GM15510 (cell line): ENCODE data around the gene THSD7A.

Experiments
- POLR2A ChIP-seq: IDR thresholded peaks from 3 replicates; pipeline ENCODE4 v1.6.1; 2011; ENCODE audit warnings: borderline replicate concordance; ENCODE audit not compliant: insufficient read length; ENCODE audit errors: extremely low read depth

Gene THSD7A

DNA sequence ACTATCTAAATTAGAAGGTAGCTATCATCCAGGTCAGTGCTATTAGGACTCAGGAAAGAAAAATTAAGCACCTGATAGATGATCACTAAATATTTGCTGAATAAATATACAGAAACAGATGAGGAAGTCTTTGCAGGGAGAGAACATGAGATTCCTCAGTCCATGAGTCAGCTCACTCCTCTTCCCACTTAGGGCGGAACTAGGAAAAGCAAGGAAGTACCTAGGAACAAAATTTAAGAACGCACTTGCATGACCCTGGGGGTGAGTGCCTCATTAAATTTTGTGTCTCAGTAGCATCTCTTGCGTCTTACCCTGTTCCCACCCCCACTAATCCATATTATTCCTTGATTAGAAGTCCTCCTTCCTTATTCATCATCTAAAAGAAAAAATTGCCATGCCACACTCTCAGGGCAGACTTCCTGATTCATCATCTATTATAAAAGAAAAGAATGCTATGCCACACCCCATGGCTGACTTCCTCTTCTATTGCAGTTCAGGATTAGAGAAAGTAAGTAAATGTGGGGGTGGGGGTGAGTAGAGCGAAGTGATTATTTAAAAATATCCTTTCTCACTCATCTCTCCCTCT lies 208.8 kb downstream of the THSD7A start:
- TF ChIP-seq POLR2A, result no peak

DNA sequence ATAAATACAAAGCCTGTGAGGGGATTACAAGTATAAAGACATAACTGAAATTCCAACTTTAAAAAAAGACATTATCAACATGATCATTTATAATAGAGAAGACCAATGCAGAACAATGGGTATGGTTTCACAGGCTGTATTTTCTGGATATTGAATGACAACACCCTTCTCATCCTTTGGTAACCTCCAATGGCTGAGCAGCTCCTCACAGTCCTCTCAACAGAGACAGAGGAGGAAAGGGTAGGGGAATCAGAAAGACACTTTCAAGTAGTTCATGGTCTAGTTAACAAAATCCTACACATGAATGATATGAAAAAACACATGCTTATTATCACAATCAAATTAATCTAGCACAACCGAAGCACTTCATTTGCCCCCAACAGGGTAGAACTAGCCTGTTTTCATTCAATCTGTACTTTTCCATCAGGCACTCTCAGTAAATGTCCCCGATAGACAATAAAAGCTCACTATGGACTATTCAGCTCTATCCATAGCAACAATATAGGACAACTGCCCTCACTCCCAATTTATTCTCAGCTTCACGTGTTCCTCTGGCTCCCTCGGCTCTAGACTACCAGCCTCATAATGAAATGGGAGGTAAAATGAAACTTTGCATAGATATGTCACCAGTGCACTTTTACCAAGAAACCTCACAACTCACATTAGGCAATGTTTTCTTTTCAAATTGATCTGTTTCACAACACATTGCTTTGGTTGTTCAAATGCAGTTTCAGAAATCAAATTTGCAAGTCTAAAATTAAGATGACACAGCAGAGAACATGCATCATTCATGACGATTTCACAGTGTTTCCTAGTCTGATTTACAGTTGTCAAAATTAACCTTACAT lies 211.4 kb downstream of the THSD7A start:
- no peak for TF ChIP-seq POLR2A

DNA sequence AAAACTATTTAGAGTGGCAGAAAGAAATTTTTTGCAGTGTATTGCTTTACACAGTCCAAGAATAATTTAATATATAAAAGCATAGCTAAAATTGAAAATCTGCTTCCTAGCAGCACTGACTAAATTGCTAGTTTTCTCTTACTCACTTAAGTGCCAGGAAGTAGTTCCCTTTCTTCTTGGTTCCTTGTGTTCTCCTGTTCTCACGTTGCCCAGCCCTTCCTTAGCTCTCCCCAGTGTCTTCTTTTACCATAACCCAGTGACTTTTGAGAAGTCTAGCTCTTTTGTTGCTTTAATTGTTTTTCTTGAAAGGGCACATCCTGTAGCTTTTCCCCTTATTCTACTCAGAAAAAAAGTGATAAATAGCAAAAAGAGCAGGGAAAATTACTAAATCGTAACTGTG lies 215.5 kb downstream of the THSD7A start:
- TF ChIP-seq POLR2A, result no peak

DNA sequence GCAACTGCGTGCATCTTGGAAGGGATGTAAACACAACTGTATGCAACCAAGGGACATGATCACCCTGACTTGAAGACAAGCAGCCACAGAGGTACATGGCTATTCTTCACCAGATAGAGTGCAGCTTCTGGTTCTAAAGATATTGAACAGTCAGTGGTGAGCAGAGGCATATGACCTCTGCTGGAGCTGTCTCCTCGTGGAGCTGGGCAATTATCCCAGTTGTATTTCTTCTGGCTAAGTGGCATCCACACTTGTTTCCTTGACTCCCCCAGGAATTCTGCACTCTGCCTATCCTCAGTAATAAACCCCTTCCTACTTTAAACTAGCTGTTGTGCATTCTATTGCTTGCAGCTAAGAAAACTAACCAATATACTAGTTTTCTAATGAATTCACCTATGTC lies 216.8 kb downstream of the THSD7A start:
- TF ChIP-seq POLR2A, result no peak

DNA sequence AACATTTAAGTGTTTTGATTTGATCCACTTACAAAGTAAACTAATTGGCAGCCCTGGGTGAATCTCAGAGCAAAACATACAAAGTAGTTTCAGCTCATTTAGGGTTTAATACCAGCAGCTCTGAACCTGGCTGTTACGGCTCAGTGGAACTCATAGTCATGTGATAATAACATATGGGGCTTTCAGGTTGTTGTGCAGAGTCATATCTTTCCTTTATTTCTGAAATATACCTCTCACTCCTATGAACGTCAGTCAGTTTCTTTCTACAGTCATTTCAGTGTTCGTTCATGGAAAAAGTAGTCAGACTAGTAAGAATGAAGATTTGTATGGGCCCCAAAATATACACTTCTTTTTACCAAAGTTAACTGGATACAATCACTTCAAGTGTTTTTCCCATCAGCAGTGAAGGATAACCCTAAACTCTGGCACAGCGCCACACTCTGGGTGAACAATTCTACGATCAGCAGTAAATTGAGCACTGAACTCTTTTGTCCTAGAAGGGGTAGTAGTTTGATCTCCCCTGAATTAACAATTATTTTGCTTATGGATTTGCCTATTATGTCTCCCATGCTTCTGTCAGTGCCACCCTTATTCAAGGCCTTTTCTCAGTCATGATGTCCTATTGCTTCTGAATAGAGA lies 218.6 kb downstream of the THSD7A start:
- TF ChIP-seq POLR2A, result no peak

DNA sequence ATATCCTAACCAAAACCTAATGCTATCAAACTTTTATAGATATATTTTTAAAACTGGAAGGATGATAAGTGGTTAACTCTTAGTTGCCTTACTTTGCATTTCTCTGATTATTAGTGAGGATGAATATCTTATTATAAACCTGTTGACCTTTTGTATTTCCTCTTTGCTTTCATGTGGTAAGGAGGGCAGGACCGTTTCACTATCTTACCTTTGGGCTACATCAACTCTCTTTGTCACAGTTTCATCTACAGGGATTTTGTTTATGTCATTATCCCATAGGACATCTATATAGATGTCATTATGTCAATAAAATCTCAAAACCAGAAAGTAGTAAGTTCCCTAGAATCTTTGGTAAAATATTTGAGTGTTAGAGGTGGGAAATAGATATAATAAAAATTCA lies 219.3 kb downstream of the THSD7A start:
- no peak for TF ChIP-seq POLR2A

DNA sequence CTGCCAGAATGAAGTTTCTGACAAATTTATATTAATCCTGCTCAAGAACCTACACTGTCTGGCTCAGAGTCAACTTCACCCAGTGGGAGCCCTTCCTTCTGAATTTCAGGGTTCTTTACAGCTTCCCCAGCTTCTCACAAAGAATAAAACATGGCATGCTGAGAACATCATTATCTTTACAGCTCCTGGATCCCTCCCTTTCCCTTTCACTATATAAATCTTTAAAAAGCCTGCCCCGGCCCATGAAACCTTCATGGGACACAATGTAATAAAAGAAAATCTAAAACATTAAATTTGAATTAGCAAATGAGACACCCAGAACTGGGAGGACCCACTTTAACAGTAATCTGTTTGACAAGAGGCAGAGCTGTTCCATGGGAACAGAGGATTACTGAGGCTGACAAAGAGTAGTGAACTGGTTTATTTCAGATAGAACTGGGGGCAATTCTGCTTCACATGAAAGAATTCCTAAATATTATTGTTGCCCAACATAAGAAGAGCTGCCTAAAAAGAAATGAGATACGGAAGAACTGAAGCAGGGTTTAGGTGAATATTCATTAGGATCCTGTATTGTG lies 222.8 kb downstream of the THSD7A start:
- no peak for TF ChIP-seq POLR2A

DNA sequence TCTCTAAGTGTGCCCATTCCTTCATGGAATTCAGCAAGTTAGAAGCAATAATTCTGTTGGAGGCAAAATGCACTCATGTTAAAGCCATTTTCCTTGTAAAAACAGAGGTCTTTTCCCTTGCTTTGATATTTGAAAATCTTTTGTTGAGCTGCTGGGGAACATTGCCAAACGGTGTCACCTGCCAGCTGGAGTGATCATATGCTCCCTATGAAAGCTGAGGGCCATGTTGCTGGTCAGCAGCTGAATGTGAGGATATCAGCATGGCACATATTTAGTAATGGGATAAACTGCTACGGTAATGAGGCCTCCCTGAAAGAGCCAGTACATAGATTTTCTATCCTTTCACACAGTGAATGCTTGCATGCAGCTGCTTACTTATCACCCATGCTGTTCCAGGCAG lies 224.3 kb downstream of the THSD7A start:
- no peak for TF ChIP-seq POLR2A

DNA sequence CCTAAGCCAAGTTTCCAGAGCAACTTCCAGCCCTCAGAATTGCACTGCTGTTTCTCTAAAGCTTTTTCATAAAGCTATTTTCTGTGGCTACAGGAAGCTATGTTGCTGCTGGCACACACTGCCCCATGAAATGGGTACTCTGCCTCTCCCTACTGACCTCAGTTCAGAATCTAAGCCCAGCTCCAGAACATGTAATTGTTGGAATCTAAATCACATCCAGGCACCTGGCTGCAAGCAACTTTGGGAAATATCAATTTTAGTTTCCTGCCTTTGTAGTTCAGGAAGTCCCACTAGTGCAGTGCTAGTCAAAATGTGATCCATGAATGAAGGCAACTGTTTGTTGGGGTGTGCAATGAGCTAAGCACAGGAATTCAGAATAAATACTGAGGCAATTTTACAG lies 226.2 kb downstream of the THSD7A start:
- no peak for TF ChIP-seq POLR2A

DNA sequence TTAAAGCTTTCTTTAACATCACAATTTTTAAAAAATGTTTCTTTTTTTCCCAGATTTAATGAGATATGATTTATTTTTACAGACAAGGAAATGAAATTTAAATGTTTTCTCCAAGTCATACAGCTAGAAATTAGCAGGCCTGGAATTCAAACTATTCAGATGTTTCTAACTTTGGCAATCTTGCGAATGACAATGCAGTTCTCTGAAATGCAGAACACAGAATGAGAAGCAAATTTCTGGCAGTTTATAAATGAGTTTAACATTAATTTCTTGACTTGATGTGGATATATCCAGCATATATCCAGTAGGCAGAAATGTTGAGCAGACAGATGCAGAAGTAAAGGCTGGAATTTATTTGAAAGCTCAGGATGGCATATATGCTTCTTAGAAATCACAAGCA lies 227.5 kb downstream of the THSD7A start:
- no peak for TF ChIP-seq POLR2A

DNA sequence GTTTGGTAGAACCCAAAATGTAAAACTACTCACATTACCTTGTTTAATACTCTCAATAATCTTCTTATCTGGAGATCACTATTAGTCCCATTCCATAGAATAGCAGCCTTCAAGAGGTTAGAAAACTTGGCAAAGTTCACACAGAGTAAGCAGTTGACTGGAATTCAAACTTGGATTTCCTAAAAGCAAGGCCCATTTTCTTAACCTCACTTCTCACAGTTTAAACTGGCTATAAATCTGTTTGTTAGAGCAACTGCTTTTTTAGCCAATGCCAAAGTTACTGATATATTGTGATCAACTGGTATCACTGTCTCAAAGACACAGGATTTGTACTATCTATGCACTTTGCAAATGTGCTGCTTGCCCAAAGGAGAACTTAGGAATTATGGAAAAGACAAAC lies 230.2 kb downstream of the THSD7A start:
- TF ChIP-seq POLR2A, result no peak

DNA sequence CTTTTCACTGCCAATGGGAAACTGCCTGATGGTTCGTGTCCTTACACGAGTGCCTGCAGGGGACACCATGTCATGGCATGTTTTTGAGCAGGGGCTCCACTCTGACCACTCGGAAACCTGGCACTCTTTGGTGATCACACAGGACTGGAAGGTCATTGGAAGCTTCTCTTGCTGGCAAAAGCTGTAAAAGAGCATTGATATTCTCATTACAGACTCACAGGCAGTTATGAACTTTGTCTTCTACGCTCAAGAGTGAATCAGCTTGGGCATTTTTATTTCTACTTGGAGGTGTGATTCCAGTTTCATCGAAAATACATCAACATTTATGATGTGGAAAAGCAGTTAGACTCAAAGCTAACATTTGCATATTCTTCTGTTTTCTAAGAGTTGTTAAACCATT lies 238.7 kb downstream of the THSD7A start:
- TF ChIP-seq POLR2A, result no peak

DNA sequence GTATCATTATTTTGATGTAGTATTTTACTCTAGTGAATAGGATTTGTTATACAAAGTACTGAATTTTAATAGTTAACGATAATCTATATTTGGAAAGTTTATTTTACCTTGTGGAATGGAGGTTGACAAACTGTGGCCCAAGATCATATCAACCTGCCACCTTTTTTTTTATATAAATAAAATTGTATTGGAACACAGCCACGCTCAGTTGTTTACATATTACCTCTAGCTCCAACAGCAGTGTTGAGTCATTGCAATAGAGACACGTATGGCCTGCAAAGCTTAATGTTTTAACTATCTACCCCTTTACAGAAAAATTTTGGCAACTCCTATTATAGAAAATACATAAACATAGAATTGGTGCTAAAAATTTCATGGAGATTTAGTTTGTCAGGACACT lies 239.3 kb downstream of the THSD7A start:
- TF ChIP-seq POLR2A, result no peak

DNA sequence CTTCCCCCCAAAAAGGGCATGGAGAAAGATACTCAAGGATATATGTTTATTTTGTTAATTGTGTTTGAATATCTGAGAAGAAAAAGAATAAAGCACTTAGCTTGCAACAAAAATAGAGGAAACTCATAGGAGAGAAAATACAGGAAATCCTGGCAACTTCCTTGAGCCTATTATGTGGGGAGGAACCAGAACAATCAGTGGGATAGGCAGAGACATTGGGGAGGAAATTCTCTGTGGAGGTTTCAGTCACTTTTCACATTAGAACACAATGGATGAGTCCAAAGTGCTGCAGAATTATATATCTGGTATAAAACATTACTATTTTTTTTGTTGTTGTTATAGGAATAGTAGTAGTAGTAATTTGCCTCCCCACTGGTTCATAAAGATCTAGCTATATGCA lies 240.1 kb downstream of the THSD7A start:
- TF ChIP-seq POLR2A, result no peak

DNA sequence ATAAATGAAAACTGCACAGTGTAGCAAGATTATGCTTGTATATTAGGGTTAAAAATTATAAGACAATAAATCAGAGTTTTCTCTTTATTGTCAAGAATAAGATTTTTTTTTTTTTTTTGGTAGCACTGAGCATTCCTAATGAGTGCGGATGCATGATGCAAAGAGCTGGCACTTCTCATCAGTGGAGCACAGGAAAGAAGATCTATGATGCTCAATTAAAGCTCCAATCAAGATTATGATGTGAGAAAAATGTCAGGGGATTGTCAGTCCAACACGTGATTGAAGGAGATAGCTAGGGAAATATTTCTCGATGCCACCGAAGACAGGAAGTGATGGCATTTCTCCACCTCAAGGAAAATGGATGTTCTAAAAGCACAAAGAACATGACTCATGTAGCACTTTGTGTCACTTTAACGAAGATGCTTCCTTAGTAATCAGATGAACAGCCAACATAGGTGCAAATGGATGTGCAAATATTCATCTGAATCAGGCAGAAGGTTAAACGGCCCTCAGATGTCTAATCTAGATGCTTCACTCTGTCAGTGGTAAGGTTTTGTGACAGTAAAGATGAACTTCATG lies 240.9 kb downstream of the THSD7A start:
- no peak for TF ChIP-seq POLR2A

DNA sequence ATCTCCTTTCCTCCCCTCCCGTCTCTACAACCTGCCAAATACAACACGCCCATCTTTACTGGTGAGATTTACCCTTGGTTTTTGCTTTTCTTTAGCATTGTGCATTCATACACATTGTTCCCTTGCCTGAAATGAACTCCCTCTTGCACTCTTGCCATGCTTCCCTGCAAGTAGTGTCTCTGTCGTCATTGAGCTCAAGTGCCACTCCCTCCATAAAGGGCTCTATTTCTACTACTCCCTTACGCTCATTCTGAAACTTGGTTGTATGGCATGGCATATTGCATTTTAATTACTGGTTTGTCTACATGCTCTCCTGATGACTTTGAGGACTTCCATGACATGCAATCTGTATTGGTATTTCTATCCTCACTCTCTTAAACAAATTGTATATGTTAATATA lies 242.7 kb downstream of the THSD7A start:
- no peak for TF ChIP-seq POLR2A

DNA sequence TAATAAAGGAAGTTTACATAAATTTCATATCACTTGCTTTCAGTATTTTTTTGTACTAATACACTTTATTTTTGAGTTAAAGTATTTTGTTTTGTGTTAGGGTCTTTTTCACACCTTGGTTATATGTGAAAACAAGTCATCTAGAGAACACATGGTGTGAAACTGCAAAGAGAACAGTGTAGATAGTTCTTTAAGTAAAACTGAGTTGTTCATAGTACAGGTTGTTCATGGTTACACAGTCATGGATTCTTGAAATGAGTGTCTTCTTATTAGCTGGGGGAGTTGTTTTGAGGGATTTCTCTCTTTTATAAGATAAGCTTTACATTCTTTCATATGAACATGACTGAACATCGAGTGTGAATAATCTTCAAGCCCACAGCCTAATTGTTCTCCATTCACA lies 244.2 kb downstream of the THSD7A start:
- no peak for TF ChIP-seq POLR2A
